Large intestine (tissue), 3 donors: Measurements from ENCODE around the gene NTN1. TPM values are rescaled to one million over a fixed set of nuclear protein-coding genes. Genes with fewer than 3 reads are reported as not detected.
A peak's percentile ranks its signal among the peaks of the same experiment; 100 is the strongest.
"Not testable (repeated sequence)": the region's sequence is repeated elsewhere in the genome, so short reads cannot be mapped to it uniquely, and the experiment has no call there.

Source experiments
- DNase-seq, 2 donors: peaks; one replicate each; pipeline versions ENCODE4 v3.0.0 to v3.0.0-alpha.2; 2013
- H3K27ac ChIP-seq: one replicate; pipeline ENCODE4 v1.5.1; 2013; ENCODE audit warnings: low read length
- H3K27me3 ChIP-seq: 2 replicates; pipeline ENCODE4 v1.6.1; 2013; ENCODE audit warnings: low read length; ENCODE audit not compliant: control insufficient read depth, insufficient read depth
- H3K36me3 ChIP-seq: 2 replicates; pipeline ENCODE4 v1.6.1; 2013; ENCODE audit warnings: low read length; ENCODE audit not compliant: control insufficient read depth, insufficient read depth
- H3K4me1 ChIP-seq: one replicate; pipeline ENCODE4 v1.6.1; 2013; ENCODE audit warnings: low read length; ENCODE audit not compliant: control insufficient read depth, insufficient read depth
- H3K4me3 ChIP-seq: one replicate; pipeline ENCODE4 v1.5.1; 2013; ENCODE audit warnings: low read length
- H3K9me3 ChIP-seq: one replicate; pipeline ENCODE4 v1.6.1; 2013; ENCODE audit warnings: mild to moderate bottlenecking, low read depth, low read length, moderate library complexity; ENCODE audit not compliant: control insufficient read depth
- WGBS: methylation state at CpG from one replicate; pipeline ENCODE4 v1.1.5; 2013; ENCODE audit warnings: low lambda C conversion rate; ENCODE audit not compliant: insufficient coverage; 5-methylcytosine and 5-hydroxymethylcytosine counted together
- polyA plus RNA-seq: library from polyadenylated mRNA; unstranded; fragments of 120-200 nt; gene quantifications from one replicate; pipeline ENCODE4 v1.2.1, GENCODE V29; 2013

Gene NTN1
- polyA plus RNA-seq, 1 donor = 11.3 TPM

- Histone ChIP-seq H3K4me3 (no peak overlapping the region), H3K36me3 (no peaks in the 10 kb centered on the region), H3K9me3 (no peaks in the 10 kb centered on the region), H3K4me1 (no peaks in the 10 kb centered on the region), H3K27me3 (no peaks in the 10 kb centered on the region), H3K27ac (no peak overlapping the region)
- no CpG with 5 or more reads among the region's 7 CpGs for WGBS
- peak in 1 of 2 donors; percentile 50 for DNase-seq
Observed at GRCh38 chr17:9080296-9080914, 59.1 kb downstream of the NTN1 start.

- no peak overlapping the region for H3K27ac ChIP-seq
- H3K4me1 ChIP-seq = no peaks in the 10 kb centered on the region
- H3K36me3 ChIP-seq = no peaks in the 10 kb centered on the region
- H3K9me3 ChIP-seq = no peaks in the 10 kb centered on the region
- H3K4me3 ChIP-seq = no peak overlapping the region
- no peaks in the 10 kb centered on the region for H3K27me3 ChIP-seq
- 100% methylated on average over 1 of the region's 3 CpGs for WGBS
- no peak for DNase-seq
Observed at GRCh38 chr17:9080983-9081382, 59.7 kb downstream of the NTN1 start.

GRCh38 chr17:9086577-9086976 is 65.3 kb downstream of the NTN1 start:
- DNase-seq = no peak
- H3K27ac ChIP-seq = no peak overlapping the region
- H3K4me3 ChIP-seq = no peak overlapping the region
- no peaks in the 10 kb centered on the region for H3K36me3 ChIP-seq
- H3K4me1 ChIP-seq = no peaks in the 10 kb centered on the region
- H3K27me3 ChIP-seq = no peaks in the 10 kb centered on the region
- 92% methylated on average over 2 of the region's 4 CpGs for WGBS
- H3K9me3 ChIP-seq = no peaks in the 10 kb centered on the region

- Histone ChIP-seq H3K36me3 (no peaks in the 10 kb centered on the region), H3K4me3 (no peak overlapping the region), H3K27ac (no peak overlapping the region), H3K27me3 (no peaks in the 10 kb centered on the region), H3K9me3 (no peaks in the 10 kb centered on the region), H3K4me1 (no peaks in the 10 kb centered on the region)
- no peak for DNase-seq
- WGBS = no CpG with 5 or more reads among the region's 9 CpGs
Observed at GRCh38 chr17:9087921-9088320, 66.6 kb downstream of the NTN1 start.

- Histone ChIP-seq H3K4me3 (no peak overlapping the region), H3K27ac (no peak overlapping the region)
- no CpG with 5 or more reads among the region's 9 CpGs for WGBS
Observed at GRCh38 chr17:9090641-9091096, 69.4 kb downstream of the NTN1 start.

GRCh38 chr17:9094193-9094592 is 72.9 kb downstream of the NTN1 start:
- H3K4me3 ChIP-seq = no peak overlapping the region
- H3K27me3 ChIP-seq = no peaks in the 10 kb centered on the region
- no peak overlapping the region for H3K27ac ChIP-seq
- WGBS = no CpG with 5 or more reads among the region's 1 CpG
- no peak for DNase-seq
- no peaks in the 10 kb centered on the region for H3K9me3 ChIP-seq
- H3K4me1 ChIP-seq = no peaks in the 10 kb centered on the region
- H3K36me3 ChIP-seq = no peaks in the 10 kb centered on the region

More at GRCh38 chr17:9090641-9091096, 69.4 kb downstream of the NTN1 start:
- Histone ChIP-seq H3K27me3 (no peaks in the 10 kb centered on the region), H3K9me3 (no peaks in the 10 kb centered on the region), H3K36me3 (no peaks in the 10 kb centered on the region), H3K4me1 (no peaks in the 10 kb centered on the region)
- no peak for DNase-seq

- Histone ChIP-seq H3K27ac (no peak overlapping the region), H3K9me3 (no peaks in the 10 kb centered on the region), H3K4me3 (no peak overlapping the region), H3K27me3 (no peaks in the 10 kb centered on the region), H3K36me3 (no peaks in the 10 kb centered on the region), H3K4me1 (no peaks in the 10 kb centered on the region)
- no peak for DNase-seq
- WGBS = no CpG with 5 or more reads among the region's 2 CpGs
Observed at GRCh38 chr17:9095390-9095789, 74.1 kb downstream of the NTN1 start.

- Histone ChIP-seq H3K27me3 (no peaks in the 10 kb centered on the region), H3K9me3 (no peaks in the 10 kb centered on the region), H3K36me3 (no peaks in the 10 kb centered on the region), H3K4me3 (no peak overlapping the region), H3K4me1 (no peaks in the 10 kb centered on the region), H3K27ac (no peak overlapping the region)
- no peak for DNase-seq
- 73% methylated on average over 2 of the region's 6 CpGs for WGBS
Observed at GRCh38 chr17:9098242-9098825, 77.0 kb downstream of the NTN1 start.

GRCh38 chr17:9101356-9101755 is 80.0 kb downstream of the NTN1 start:
- no CpG with 5 or more reads among the region's 1 CpG for WGBS
- Histone ChIP-seq H3K27me3 (no peaks in the 10 kb centered on the region), H3K36me3 (no peaks in the 10 kb centered on the region), H3K4me1 (no peaks in the 10 kb centered on the region), H3K27ac (no peak overlapping the region), H3K9me3 (no peaks in the 10 kb centered on the region), H3K4me3 (no peak overlapping the region)
- DNase-seq = no peak

GRCh38 chr17:9103193-9103592 is 81.9 kb downstream of the NTN1 start:
- not testable (repeated sequence) for DNase-seq, H3K4me3 ChIP-seq
- WGBS = no CpG with 5 or more reads among the region's 3 CpGs

More at GRCh38 chr17:9103193-9103592, 81.9 kb downstream of the NTN1 start:
- H3K27me3 ChIP-seq, H3K36me3 ChIP-seq, H3K4me1 ChIP-seq, H3K27ac ChIP-seq, H3K9me3 ChIP-seq: not testable (repeated sequence)
